ENCODE data around the gene CST7. TPM values are rescaled to one million over a fixed set of nuclear protein-coding genes. Genes with fewer than 3 reads are reported as not detected.

CST7 gene
- total RNA-seq, 1 experiment from 2014 or later = not detected

DNA sequence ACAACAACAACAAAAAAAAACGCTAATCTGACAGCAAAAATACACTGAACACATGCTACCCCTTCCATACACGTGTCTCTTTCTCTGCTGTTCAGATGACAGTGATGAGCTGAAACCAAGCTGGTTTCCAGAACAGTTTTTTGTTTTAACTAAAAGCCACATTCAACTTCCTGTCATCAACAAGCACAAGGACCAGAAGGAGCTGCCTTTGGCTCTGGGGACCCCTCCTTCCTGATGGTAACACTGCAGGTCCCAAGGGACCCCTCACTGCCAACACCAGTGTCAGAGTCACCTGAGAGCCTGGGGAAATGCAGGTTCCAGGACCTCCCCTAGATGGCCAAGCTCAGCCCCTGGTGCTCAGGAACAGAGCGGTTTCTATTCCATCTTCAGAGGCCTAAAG lies 6.0 kb downstream of the CST7 start:
- Histone ChIP-seq H3K4me1 (ENCODE audit: insufficient read depth, low read length, poor library complexity, severe bottlenecking) (no peaks in the 10 kb centered on the region), H3K27ac (ENCODE audit: low read depth, low read length, poor library complexity, severe bottlenecking) (no peak overlapping the region), H3K9me3 (ENCODE audit: low read depth, low read length, poor library complexity, severe bottlenecking) (no peaks in the 10 kb centered on the region), H3K36me3 (ENCODE audit: insufficient read depth, low read length, poor library complexity, severe bottlenecking) (no peaks in the 10 kb centered on the region), H3K27me3 (replicated peaks; ENCODE audit: insufficient read depth, low read depth, low read length, poor library complexity) (no peaks in the 10 kb centered on the region), H3K4me3 (ENCODE audit: low read depth, low read length, poor library complexity, severe bottlenecking) (no peak overlapping the region)
- no TSS peak for BruUV-seq (replicated peaks)
- TF ChIP-seq EZH2 (IDR thresholded peaks at IDR 0.05; ENCODE audit: borderline replicate concordance, low read depth, low read length, poor library complexity, severe bottlenecking) = no peak
- TF ChIP-seq, protein P1, sequence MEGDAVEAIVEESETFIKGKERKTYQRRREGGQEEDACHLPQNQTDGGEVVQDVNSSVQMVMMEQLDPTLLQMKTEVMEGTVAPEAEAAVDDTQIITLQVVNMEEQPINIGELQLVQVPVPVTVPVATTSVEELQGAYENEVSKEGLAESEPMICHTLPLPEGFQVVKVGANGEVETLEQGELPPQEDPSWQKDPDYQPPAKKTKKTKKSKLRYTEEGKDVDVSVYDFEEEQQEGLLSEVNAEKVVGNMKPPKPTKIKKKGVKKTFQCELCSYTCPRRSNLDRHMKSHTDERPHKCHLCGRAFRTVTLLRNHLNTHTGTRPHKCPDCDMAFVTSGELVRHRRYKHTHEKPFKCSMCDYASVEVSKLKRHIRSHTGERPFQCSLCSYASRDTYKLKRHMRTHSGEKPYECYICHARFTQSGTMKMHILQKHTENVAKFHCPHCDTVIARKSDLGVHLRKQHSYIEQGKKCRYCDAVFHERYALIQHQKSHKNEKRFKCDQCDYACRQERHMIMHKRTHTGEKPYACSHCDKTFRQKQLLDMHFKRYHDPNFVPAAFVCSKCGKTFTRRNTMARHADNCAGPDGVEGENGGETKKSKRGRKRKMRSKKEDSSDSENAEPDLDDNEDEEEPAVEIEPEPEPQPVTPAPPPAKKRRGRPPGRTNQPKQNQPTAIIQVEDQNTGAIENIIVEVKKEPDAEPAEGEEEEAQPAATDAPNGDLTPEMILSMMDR (conservative IDR thresholded peaks at IDR 0.05; ENCODE audit: low read depth, low read length) = no peak
- DNase-seq (ENCODE audit: low spot score) = no peak
- ChIA-PET POLR2A (ENCODE audit: low non-redundant PET) (no interaction called here), CTCF (no interaction called here)
- intact Hi-C loops (cut with micrococcal nuclease; ENCODE audit: unreplicated experiment) = no loop called here

DNA sequence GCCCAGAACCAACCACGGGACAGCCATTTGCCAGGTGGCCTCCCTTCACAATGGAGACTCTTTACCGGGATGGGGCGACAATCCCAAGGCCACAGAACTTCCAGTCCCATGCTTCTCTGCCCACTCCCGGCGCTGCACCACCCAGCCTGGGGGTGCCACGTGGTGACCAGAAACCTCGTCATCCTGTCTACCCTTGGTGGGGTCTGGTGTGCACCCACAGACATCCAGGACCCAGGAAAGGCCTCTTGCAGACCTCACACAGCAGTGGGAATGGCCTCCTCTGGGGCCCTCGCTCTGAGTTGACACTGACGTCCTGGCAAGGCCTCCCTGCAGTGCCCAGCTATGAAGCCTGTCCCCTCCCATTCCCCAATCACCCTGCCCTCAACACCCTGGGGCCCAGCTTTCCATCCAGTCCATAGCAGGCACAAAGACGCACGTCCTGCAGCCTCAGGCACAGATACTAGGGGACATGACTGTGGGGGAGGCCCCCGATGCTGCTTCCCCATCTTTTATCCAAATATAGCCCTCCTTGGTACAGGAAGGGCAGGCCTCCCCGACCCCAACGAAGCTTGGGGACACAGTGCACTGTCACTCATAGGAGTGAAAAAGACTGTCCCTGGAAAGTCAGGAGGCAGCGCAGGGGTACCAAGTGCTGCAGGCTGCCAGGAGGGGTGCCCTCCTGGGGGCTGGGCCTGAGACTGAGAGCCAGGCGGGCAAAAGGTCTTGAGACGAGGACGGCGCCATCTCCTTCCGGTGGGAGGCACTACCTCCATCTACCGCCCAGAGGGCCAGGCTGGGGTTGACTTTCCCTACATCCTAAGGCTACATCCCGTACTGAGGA lies 7.2 kb downstream of the CST7 start:
- Histone ChIP-seq H3K9me3 (ENCODE audit: low read depth, low read length, poor library complexity, severe bottlenecking) (no peaks in the 10 kb centered on the region), H3K36me3 (ENCODE audit: insufficient read depth, low read length, poor library complexity, severe bottlenecking) (no peaks in the 10 kb centered on the region), H3K4me3 (ENCODE audit: low read depth, low read length, poor library complexity, severe bottlenecking) (no peak overlapping the region), H3K4me1 (ENCODE audit: insufficient read depth, low read length, poor library complexity, severe bottlenecking) (no peaks in the 10 kb centered on the region), H3K27me3 (replicated peaks; ENCODE audit: insufficient read depth, low read depth, low read length, poor library complexity) (no peaks in the 10 kb centered on the region), H3K27ac (ENCODE audit: low read depth, low read length, poor library complexity, severe bottlenecking) (no peak overlapping the region)
- DNase-seq (ENCODE audit: low spot score) = no peak
- intact Hi-C loops (cut with micrococcal nuclease; ENCODE audit: unreplicated experiment) = no loop called here
- ChIA-PET POLR2A (ENCODE audit: low non-redundant PET) (no interaction called here), CTCF (no interaction called here)
- BruUV-seq (replicated peaks) = no TSS peak
- TF ChIP-seq EZH2 (IDR thresholded peaks at IDR 0.05; ENCODE audit: borderline replicate concordance, low read depth, low read length, poor library complexity, severe bottlenecking) = no peak
- TF ChIP-seq, protein P1 (conservative IDR thresholded peaks at IDR 0.05; ENCODE audit: low read depth, low read length) = no peak

DNA sequence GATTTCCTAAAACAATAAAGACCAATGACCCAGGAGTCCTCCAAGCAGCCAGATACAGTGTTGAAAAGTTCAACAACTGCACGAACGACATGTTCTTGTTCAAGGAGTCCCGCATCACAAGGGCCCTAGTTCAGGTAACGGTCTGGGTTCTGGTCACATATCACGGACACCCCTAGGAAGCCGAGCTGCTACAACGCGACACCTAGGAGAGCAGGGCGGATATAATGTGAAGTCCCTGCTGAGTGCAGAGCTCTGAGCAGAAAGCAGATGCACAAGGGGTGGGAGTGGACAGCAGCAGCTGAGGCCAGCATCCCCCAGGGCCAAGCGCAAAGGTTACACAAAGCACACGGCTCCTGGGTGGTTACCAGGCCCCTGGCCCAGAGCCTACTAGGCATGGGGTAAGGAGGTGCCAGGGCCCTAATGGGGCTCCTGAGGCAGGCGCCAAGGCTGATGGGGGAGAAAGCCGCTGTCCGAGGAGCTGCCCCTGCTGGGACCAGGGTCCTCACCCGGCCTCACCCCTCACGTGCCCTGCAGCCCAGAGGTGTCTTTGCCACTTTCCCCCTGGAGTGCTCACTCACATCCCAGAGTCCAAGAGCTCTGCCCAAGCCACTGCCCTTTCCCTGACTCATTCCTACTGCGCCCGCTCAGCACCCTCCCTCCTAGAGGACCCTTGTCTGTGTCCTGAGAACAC lies 8.4 kb downstream of the CST7 start:
- no peaks in the 10 kb centered on the region for H3K27me3 ChIP-seq (replicated peaks; ENCODE audit: insufficient read depth, low read depth, low read length, poor library complexity)

More for the DNA sequence above, 8.4 kb downstream of the CST7 start:
- TF ChIP-seq, protein P1 (conservative IDR thresholded peaks at IDR 0.05; ENCODE audit: low read depth, low read length) = no peak
- TF ChIP-seq EZH2 (IDR thresholded peaks at IDR 0.05; ENCODE audit: borderline replicate concordance, low read depth, low read length, poor library complexity, severe bottlenecking) = no peak
- no peak overlapping the region for H3K4me3 ChIP-seq (ENCODE audit: low read depth, low read length, poor library complexity, severe bottlenecking)
- ChIA-PET POLR2A (ENCODE audit: low non-redundant PET) (no interaction called here), CTCF (no interaction called here)
- H3K36me3 ChIP-seq (ENCODE audit: insufficient read depth, low read length, poor library complexity, severe bottlenecking) = no peaks in the 10 kb centered on the region
- intact Hi-C loops (cut with micrococcal nuclease; ENCODE audit: unreplicated experiment) = no loop called here
- no peaks in the 10 kb centered on the region for H3K4me1 ChIP-seq (ENCODE audit: insufficient read depth, low read length, poor library complexity, severe bottlenecking)
- H3K27ac ChIP-seq (ENCODE audit: low read depth, low read length, poor library complexity, severe bottlenecking) = no peak overlapping the region
- DNase-seq (ENCODE audit: low spot score) = no peak
- no peaks in the 10 kb centered on the region for H3K9me3 ChIP-seq (ENCODE audit: low read depth, low read length, poor library complexity, severe bottlenecking)
- BruUV-seq (replicated peaks) = no TSS peak
